Transverse colon (tissue), 4 donors: ENCODE measurements around the gene CREBBP.

Experiments
- CTCF ChIP-seq, 5 experiments: fragments of 200-600 bp in 3 of 5; fragments of 450-650 bp in 2 of 5; sonication (generic) in 3 of 5; IDR thresholded peaks; 1 replicate in 2 of 5; 2 replicates in 3 of 5; pipeline ENCODE4 v1.5.1; 2016 to 2017; ENCODE audit warnings: antibody characterized with exemption in 5 of 5, inconsistent platforms in 3 of 5, mild to moderate bottlenecking in 2 of 5, moderate library complexity in 1 of 5
- POLR2A ChIP-seq: fragments of 450-650 bp; IDR thresholded peaks from one replicate; pipeline ENCODE4 v1.6.1; 2016; ENCODE audit warnings: antibody characterized with exemption, mild to moderate bottlenecking, moderate library complexity
- POLR2AphosphoS5 ChIP-seq, 3 donors: sonication (generic); formaldehyde crosslinking; IDR thresholded peaks; one replicate each; pipeline ENCODE4 v1.6.1; 2016; ENCODE audit warnings: antibody characterized with exemption in 3 of 3

DNA sequence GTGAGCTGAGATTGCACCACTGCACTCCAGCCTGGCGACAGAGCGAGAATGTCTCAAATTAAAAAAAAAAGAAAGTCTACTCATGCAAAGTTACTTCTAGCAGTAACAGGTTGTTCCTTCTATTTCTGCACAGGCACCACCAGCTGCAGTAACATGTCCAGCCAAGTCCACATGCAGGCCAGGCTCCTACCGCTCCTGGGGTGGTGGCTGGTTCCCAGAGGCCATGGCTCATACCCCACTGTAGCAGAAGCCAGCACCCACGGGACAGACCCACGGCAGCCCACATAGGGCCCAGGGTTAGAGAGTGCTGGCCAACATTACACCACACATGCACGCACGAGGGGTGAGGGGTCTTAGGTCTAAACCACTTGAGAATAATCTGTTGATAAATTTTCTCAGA lies 136.5 kb downstream of the CREBBP start:
- TF ChIP-seq POLR2A (no peak), CTCF (IDR thresholded peaks at IDR 0.05) (no peak), POLR2AphosphoS5 (IDR thresholded peaks at IDR 0.05) (no peak)
